Activated CD8-positive, alpha-beta memory T cell treated with anti-CD3 and anti-CD28 coated beads, Interleukin-2, amount 10 ng/mL, durations not matched to agents 7 days and 5 days (primary cell): ENCODE measurements around the gene CREB5. TPM values are rescaled to one million over a fixed set of nuclear protein-coding genes. Genes with fewer than 3 reads are reported as not detected.

Source experiments
- ATAC-seq: fragments of 150-1000 bp; cut with Tn5 transposase; one replicate; pipeline ENCODE4 v1.10.0; 2021; ENCODE audit warnings: moderate library complexity
- CTCF ChIA-PET: fragments of 350-600 bp; sonication (Branson Sonifier 250); formaldehyde crosslinking; loops from one replicate; lab custom pipeline; 2021; ENCODE audit warnings: antibody characterized with exemption; lab: Charles Lee
- DNase-seq: peaks from one replicate; pipeline ENCODE4 v3.0.0-alpha.2; 2020
- H3K27ac Mint-ChIP-seq: one replicate; pipeline ENCODE4 v1.8.0; 2021; ENCODE audit warnings: mild to moderate bottlenecking, mixed read lengths
- H3K27me3 Mint-ChIP-seq: one replicate; pipeline ENCODE4 v1.8.0; 2021; ENCODE audit warnings: mixed read lengths
- H3K36me3 Mint-ChIP-seq: one replicate; pipeline ENCODE4 v1.8.0; 2021; ENCODE audit warnings: mild to moderate bottlenecking, mixed read lengths
- H3K4me1 Mint-ChIP-seq: one replicate; pipeline ENCODE4 v1.8.0; 2021; ENCODE audit warnings: mixed read lengths
- H3K4me3 Mint-ChIP-seq: one replicate; pipeline ENCODE4 v1.8.0; 2021; ENCODE audit warnings: mild to moderate bottlenecking, moderate library complexity, mixed read lengths
- H3K9me3 Mint-ChIP-seq: one replicate; pipeline ENCODE4 v1.8.0; 2022; ENCODE audit warnings: low read depth, mixed read lengths
- total RNA-seq, 2 experiments: library from RNA; stranded (reverse); gene quantifications; one replicate each; pipeline ENCODE4 v1.2.3, GENCODE V29; 2021

CREB5 gene
- total RNA-seq, 2 experiments from 2014 or later = not detected

DNA sequence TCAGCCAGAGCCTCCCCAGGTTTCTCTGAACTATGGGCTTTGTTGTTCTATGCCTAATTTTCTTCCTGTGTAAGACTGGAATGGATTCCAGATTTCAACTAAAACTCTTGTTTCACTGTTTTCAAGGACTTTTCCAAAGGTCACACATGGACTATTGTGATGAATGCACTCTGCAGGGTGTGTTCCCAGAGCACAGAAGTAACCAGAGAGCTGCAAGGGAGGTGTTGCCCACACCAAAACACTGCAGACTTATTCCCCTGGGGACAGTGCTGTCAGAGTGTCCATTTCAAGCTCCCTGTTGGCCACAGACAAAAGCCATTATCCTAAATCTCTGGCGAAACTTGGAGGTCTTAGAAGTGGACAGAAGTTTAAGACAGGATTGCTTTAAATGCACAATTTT is 314.2 kb downstream of the CREB5 start:
- no peak for DNase-seq
- no peaks in the 10 kb centered on the region for H3K27me3 Mint-ChIP-seq
- CTCF ChIA-PET = no interaction called here

GRCh38 chr7:28729281-28729680 is 317.0 kb downstream of the CREB5 start:
- H3K27me3 Mint-ChIP-seq = no peaks in the 10 kb centered on the region
- ATAC-seq (no peak), DNase-seq (no peak)
- H3K4me1 Mint-ChIP-seq = no peaks in the 10 kb centered on the region
- H3K27ac Mint-ChIP-seq = no peak overlapping the region
- no peak overlapping the region for H3K4me3 Mint-ChIP-seq
- no peaks in the 10 kb centered on the region for H3K9me3 Mint-ChIP-seq
- H3K36me3 Mint-ChIP-seq = no peaks in the 10 kb centered on the region
- CTCF ChIA-PET = no interaction called here

More for the DNA sequence above, 314.2 kb downstream of the CREB5 start:
- Mint-ChIP-seq H3K9me3 (no peaks in the 10 kb centered on the region), H3K4me1 (no peaks in the 10 kb centered on the region), H3K36me3 (no peaks in the 10 kb centered on the region), H3K27ac (no peak overlapping the region), H3K4me3 (no peak overlapping the region)
- ATAC-seq = no peak

DNA sequence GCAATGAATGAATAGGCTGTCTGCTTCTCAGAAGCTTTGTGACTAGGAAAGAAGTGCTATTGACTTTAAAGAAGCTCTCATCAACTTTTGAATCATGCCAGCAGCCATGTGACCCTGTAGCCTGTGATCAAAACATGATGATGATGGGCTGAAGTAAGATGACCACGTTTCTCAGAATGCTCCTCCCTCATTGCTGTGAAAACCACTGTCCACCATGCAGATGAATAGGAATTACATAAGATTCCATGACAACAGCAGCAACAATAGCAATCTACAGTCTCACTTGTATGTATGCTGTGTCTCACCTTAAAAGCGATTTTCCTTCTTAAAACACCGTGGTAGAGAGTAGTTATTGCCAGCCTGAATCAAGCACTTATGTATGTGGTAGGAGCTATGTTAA is 317.4 kb downstream of the CREB5 start:
- H3K36me3 Mint-ChIP-seq = no peaks in the 10 kb centered on the region
- H3K27ac Mint-ChIP-seq = no peak overlapping the region
- no peak for ATAC-seq
- H3K4me1 Mint-ChIP-seq = no peaks in the 10 kb centered on the region
- no peak overlapping the region for H3K4me3 Mint-ChIP-seq
- no peaks in the 10 kb centered on the region for H3K27me3 Mint-ChIP-seq
- H3K9me3 Mint-ChIP-seq = no peaks in the 10 kb centered on the region
- DNase-seq = no peak
- CTCF ChIA-PET = no interaction called here

GRCh38 chr7:28731092-28731658 is 318.9 kb downstream of the CREB5 start:
- no peaks in the 10 kb centered on the region for H3K27me3 Mint-ChIP-seq
- H3K9me3 Mint-ChIP-seq = no peaks in the 10 kb centered on the region
- ATAC-seq (no peak), DNase-seq (no peak)
- no peaks in the 10 kb centered on the region for H3K4me1 Mint-ChIP-seq
- no peaks in the 10 kb centered on the region for H3K36me3 Mint-ChIP-seq
- no peak overlapping the region for H3K4me3 Mint-ChIP-seq
- CTCF ChIA-PET = no interaction called here
- no peak overlapping the region for H3K27ac Mint-ChIP-seq

DNA sequence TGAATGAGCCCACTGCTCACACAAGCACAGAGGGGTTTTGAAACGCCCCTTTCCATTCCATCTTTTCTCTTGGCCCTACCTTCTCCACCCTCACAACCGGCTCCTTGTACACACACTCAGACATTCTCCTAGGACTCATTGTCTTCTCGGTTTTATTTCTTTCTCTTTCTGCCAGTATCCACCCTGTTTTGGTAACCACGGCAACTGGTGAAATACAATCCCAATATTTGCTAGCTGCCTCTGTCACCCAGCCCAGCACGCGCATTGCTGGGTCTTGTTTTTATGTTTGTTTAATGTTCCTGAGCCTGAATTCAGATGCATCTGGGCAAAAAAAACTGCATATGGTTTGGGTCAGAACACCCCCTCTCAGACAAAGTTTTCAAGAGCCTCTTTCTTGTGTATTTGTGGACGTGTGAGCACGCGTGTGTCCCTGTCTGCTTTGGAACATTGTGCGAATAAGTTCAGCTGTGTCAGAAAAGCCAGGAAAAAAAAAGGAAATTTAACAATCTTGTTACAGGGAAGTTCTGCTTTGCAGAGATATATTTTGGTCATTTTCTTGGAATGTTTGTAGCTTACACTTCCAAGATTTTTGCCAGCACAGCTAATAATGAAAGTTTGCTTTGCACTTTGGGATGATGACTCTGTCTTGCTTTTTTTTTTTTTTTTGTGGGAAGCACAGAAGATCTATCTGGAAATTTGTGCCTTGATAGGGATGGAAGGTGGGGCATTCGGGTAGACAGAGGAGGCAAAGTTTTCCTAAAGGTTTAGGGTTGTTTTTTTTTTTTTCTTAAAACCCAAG is 320.0 kb downstream of the CREB5 start:
- Mint-ChIP-seq H3K9me3 (no peaks in the 10 kb centered on the region), H3K27me3 (no peaks in the 10 kb centered on the region), H3K36me3 (no peaks in the 10 kb centered on the region), H3K4me1 (no peaks in the 10 kb centered on the region), H3K4me3 (no peak overlapping the region), H3K27ac (no peak overlapping the region)
- ATAC-seq (no peak), DNase-seq (no peak)
- CTCF ChIA-PET = interaction anchor here (0.6 kb wide), 1 partner anchor 21 kb away, joined by 3 read pairs; no protein-coding TSS in a partner anchor

- ATAC-seq (no peak), DNase-seq (no peak)
- Mint-ChIP-seq H3K27ac (no peak overlapping the region), H3K36me3 (no peaks in the 10 kb centered on the region), H3K9me3 (no peaks in the 10 kb centered on the region), H3K4me3 (no peak overlapping the region), H3K4me1 (no peaks in the 10 kb centered on the region), H3K27me3 (no peaks in the 10 kb centered on the region)
- CTCF ChIA-PET = no interaction called here
These were observed 320.7 kb downstream of the CREB5 start for GRCh38 chr7:28733035-28733434.

GRCh38 chr7:28738412-28738811 is 326.1 kb downstream of the CREB5 start:
- DNase-seq (no peak), ATAC-seq (no peak)
- Mint-ChIP-seq H3K4me3 (no peak overlapping the region), H3K27me3 (no peaks in the 10 kb centered on the region), H3K36me3 (no peaks in the 10 kb centered on the region), H3K9me3 (no peaks in the 10 kb centered on the region), H3K27ac (no peak overlapping the region), H3K4me1 (no peaks in the 10 kb centered on the region)
- CTCF ChIA-PET = interaction anchor here (1.7 kb wide), 1 partner anchor 115 kb away, joined by 5 read pairs; no protein-coding TSS in a partner anchor

DNA sequence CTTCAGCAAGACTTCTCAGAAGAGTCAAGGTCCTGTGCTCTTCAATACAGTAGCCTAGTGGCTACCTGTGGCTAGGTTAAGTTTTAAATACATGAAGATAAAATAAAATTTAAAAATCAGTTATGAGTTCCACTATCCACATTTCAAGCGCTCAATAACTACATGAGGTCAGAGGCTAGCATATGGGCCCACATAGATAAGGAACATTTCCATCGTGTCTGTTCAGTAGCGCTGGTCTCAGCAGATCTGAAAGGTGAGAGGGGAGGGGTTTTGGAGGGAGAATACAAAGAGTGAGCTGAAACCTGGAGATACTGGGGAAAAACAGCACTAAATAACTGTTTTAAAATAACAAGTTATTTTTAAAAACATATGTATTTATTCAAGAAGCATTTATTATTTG is 326.8 kb downstream of the CREB5 start:
- Mint-ChIP-seq H3K36me3 (no peaks in the 10 kb centered on the region), H3K4me1 (no peaks in the 10 kb centered on the region), H3K9me3 (no peaks in the 10 kb centered on the region), H3K4me3 (no peak overlapping the region), H3K27me3 (no peaks in the 10 kb centered on the region), H3K27ac (no peak overlapping the region)
- ATAC-seq (no peak), DNase-seq (no peak)
- CTCF ChIA-PET = interaction anchor here (1.7 kb wide), 1 partner anchor 114 kb away, joined by 5 read pairs; no protein-coding TSS in a partner anchor

GRCh38 chr7:28739826-28740225 is 327.5 kb downstream of the CREB5 start:
- H3K27me3 Mint-ChIP-seq = no peaks in the 10 kb centered on the region
- no peaks in the 10 kb centered on the region for H3K36me3 Mint-ChIP-seq
- CTCF ChIA-PET = no interaction called here
- no peak overlapping the region for H3K4me3 Mint-ChIP-seq
- no peaks in the 10 kb centered on the region for H3K9me3 Mint-ChIP-seq
- no peaks in the 10 kb centered on the region for H3K4me1 Mint-ChIP-seq
- DNase-seq (no peak), ATAC-seq (no peak)
- no peak overlapping the region for H3K27ac Mint-ChIP-seq

DNA sequence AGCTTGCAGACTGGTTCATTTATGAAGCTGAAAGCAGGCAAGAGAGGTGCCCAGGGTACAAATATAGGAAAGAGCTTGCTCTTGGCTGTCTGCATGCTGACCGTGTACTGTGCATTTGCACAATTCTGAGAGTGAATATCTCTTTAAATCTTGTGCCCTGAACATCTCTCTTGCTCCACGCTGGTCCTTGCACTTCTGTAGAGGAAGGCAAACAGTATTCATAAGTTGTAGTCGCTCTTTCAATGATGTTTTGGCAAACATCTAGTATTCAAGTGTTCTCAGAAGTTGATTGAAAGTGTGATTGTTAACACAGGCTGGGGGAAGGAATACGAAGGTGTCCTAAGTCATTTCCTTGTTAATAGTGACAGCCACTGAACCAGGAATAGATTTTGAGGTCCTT is 332.6 kb downstream of the CREB5 start:
- no peak for ATAC-seq
- DNase-seq = no peak
- H3K27me3 Mint-ChIP-seq = peaks cover 2% of the 10 kb centered on the region
- CTCF ChIA-PET = no interaction called here
- H3K4me1 Mint-ChIP-seq = no peaks in the 10 kb centered on the region
- H3K9me3 Mint-ChIP-seq = peaks cover 3% of the 10 kb centered on the region
- H3K36me3 Mint-ChIP-seq = no peaks in the 10 kb centered on the region
- no peak overlapping the region for H3K27ac Mint-ChIP-seq
- no peak overlapping the region for H3K4me3 Mint-ChIP-seq

DNA sequence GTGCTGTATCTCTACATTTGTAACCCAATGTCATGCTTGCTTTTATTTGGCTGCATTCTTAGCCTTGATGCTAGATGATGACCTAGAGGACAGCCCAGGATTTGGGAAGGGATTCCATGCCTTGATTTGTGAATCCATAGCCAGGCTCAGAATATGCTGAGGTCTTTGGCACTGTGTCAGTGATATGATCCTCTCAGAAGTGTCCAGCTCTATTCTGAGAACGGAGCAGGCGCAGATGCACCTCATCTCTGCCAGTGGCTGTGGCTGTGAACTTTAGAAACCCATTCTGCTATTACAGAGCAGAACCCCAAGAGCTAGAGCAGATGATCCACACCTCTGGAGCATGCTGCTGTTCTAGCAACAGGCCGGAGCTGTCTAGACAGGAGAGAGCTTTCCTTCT is 333.0 kb downstream of the CREB5 start:
- ATAC-seq = no peak
- H3K4me1 Mint-ChIP-seq = no peaks in the 10 kb centered on the region
- no peaks in the 10 kb centered on the region for H3K36me3 Mint-ChIP-seq
- peaks cover 3% of the 10 kb centered on the region for H3K9me3 Mint-ChIP-seq
- H3K27ac Mint-ChIP-seq = no peak overlapping the region
- CTCF ChIA-PET = no interaction called here
- H3K27me3 Mint-ChIP-seq = peaks cover 2% of the 10 kb centered on the region
- no peak for DNase-seq
- no peak overlapping the region for H3K4me3 Mint-ChIP-seq

- no peak overlapping the region for H3K27ac Mint-ChIP-seq
- no peaks in the 10 kb centered on the region for H3K36me3 Mint-ChIP-seq
- ATAC-seq (no peak), DNase-seq (no peak)
- CTCF ChIA-PET = no interaction called here
- peaks cover 2% of the 10 kb centered on the region for H3K27me3 Mint-ChIP-seq
- H3K4me3 Mint-ChIP-seq = no peak overlapping the region
- H3K9me3 Mint-ChIP-seq = peaks cover 3% of the 10 kb centered on the region
- no peaks in the 10 kb centered on the region for H3K4me1 Mint-ChIP-seq
These were observed 335.1 kb downstream of the CREB5 start for GRCh38 chr7:28747404-28747803.

DNA sequence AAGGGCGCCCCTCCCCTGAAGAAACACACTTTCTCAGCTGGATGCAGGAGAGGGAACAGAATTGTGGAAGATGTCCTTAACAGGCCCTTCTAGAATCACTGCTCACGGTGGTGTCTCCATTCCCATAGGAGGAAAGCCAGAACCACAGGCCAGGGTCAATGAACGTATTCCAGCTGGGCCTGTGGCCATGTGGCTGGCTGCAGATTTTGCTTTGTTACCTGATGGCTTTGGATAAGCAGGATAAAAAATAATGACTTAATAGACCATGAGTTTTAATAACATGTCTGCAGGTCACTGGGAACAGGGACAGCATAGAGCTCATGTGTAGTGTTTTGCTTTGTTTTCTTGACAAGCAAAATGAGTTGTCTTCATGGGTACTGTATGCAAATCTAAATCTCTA is 335.5 kb downstream of the CREB5 start:
- Mint-ChIP-seq H3K36me3 (no peaks in the 10 kb centered on the region), H3K4me3 (no peak overlapping the region), H3K27me3 (peaks cover 2% of the 10 kb centered on the region), H3K4me1 (no peaks in the 10 kb centered on the region), H3K27ac (no peak overlapping the region), H3K9me3 (peaks cover 3% of the 10 kb centered on the region)
- DNase-seq (no peak), ATAC-seq (no peak)
- CTCF ChIA-PET = no interaction called here

- peaks cover 2% of the 10 kb centered on the region for H3K27me3 Mint-ChIP-seq
- ATAC-seq (no peak), DNase-seq (no peak)
- no peak overlapping the region for H3K27ac Mint-ChIP-seq
- no peaks in the 10 kb centered on the region for H3K4me1 Mint-ChIP-seq
- no peaks in the 10 kb centered on the region for H3K36me3 Mint-ChIP-seq
- peaks cover 3% of the 10 kb centered on the region for H3K9me3 Mint-ChIP-seq
- CTCF ChIA-PET = no interaction called here
- H3K4me3 Mint-ChIP-seq = no peak overlapping the region
These were observed 336.0 kb downstream of the CREB5 start for GRCh38 chr7:28748346-28748745.
